BJ (cell line): ENCODE results near the gene ASB8. TPM values are rescaled to one million over a fixed set of nuclear protein-coding genes. Genes with fewer than 3 reads are reported as not detected.

ENCODE experiments used
- CTCF ChIA-PET: fragments of 350-600 bp; formaldehyde crosslinking; extraction: SDS; loops from one replicate; lab custom pipeline; 2021; ENCODE audit warnings: antibody characterized with exemption, inconsistent platforms; lab: Yijun Ruan, JAX
- POLR2A ChIA-PET: fragments of 300-600 bp; sonication (Branson Sonifier 250); formaldehyde crosslinking; extraction: SDS; loops from one replicate; lab custom pipeline; 2021; ENCODE audit warnings: antibody characterized with exemption; lab: Charles Lee
- DNase-seq: peaks from one replicate; pipeline ENCODE4 v3.0.0-alpha.2; 2011; ENCODE audit warnings: low read depth
- H3K27me3 ChIP-seq: 2 replicates; pipeline ENCODE4 v1.6.0; 2011; ENCODE audit warnings: low read length; ENCODE audit not compliant: control insufficient read depth, insufficient read depth
- H3K36me3 ChIP-seq: 2 replicates; pipeline ENCODE4 v1.5.1; 2011; ENCODE audit warnings: low read length; ENCODE audit not compliant: control insufficient read depth, insufficient read depth
- H3K4me3 ChIP-seq: 2 replicates; pipeline ENCODE4 v1.5.1; 2011; ENCODE audit warnings: low read depth, mild to moderate bottlenecking, control low read depth, low read length
- polyA plus RNA-seq: library from polyadenylated mRNA; depleted of rRNA; stranded (reverse); fragments of >200 nt; gene quantifications from 2 replicates; pipeline ENCODE4 v1.2.3, GENCODE V29; 2011; rRNA removed
- small RNA-seq: library from RNA; depleted of rRNA; stranded (forward); fragments of <200 nt; gene quantifications from one replicate; pipeline ENCODE3, GENCODE V24; 2012; ENCODE audit warnings: low replicate concordance, low read depth; ENCODE audit not compliant: insufficient read length
- TF ChIP-seq, protein P1 (sequence below): IDR thresholded peaks from 2 replicates; pipeline ENCODE4 v1.5.1; 2011; ENCODE audit warnings: low read depth, mild to moderate bottlenecking, control low read depth, inconsistent platforms, low read length, moderate library complexity; ENCODE audit not compliant: insufficient read depth

Gene ASB8
- polyA plus RNA-seq, 1 experiment, result 31.1 TPM

DNA sequence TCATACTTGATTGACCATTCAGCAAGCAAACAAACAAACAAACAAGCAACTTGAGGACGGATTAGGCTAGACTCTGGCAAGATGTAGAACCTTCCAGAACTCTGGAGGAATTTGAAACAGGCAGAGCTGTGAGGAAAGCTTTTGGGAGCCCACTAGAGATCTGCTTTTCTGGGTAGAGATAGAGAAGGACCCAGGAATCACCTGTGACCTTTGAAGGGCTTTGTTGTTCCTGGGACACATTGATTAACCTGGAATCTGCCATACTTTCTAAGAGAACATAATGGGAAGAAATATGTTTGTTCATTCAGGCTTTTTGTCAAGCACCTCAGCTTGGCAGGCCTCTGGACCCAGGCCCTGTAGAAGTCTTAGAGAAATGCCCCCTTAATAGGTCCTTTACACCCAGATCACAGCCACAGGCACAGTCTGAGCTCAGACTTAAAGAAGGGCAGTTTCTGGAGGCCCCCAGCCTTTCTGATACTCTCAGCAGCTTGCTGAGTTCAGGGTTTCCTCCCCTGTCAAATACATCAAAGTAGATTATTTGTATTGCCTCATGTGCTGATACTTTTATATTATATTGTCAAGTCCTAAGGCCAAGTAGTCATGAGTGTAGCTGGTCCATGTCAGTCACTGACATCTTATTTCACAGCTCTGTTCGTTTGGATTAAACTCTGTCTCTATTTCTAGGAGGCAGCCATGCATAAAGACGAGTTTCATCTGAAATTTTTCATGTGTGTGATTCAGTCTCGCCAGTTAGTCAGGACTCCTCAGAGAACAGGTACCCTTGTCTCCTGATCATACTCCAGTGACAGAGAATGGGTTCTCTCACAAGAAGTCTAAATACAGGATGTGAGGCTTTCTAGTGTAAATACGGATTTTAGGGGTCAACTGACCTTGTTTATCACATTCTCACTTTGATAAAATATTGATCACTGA lies 50.4 kb downstream of the ASB8 start:
- no peak for DNase-seq
- TF ChIP-seq, protein P1, sequence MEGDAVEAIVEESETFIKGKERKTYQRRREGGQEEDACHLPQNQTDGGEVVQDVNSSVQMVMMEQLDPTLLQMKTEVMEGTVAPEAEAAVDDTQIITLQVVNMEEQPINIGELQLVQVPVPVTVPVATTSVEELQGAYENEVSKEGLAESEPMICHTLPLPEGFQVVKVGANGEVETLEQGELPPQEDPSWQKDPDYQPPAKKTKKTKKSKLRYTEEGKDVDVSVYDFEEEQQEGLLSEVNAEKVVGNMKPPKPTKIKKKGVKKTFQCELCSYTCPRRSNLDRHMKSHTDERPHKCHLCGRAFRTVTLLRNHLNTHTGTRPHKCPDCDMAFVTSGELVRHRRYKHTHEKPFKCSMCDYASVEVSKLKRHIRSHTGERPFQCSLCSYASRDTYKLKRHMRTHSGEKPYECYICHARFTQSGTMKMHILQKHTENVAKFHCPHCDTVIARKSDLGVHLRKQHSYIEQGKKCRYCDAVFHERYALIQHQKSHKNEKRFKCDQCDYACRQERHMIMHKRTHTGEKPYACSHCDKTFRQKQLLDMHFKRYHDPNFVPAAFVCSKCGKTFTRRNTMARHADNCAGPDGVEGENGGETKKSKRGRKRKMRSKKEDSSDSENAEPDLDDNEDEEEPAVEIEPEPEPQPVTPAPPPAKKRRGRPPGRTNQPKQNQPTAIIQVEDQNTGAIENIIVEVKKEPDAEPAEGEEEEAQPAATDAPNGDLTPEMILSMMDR, result no peak
- peak overlapping the region; percentile 88 for H3K4me3 ChIP-seq
- POLR2A ChIA-PET, result no interaction called here
- CTCF ChIA-PET, result interaction anchor here (1.0 to 1.5 kb wide), 4 partner anchors 12 to 92 kb away, joined by 3 to 4 read pairs (median 3); partner anchors contain the start of gene PFKM
- no peaks in the 10 kb centered on the region for H3K36me3 ChIP-seq
- H3K27me3 ChIP-seq, result peaks cover 2% of the 10 kb centered on the region; the same call in 1 of the 2 replicates

DNA sequence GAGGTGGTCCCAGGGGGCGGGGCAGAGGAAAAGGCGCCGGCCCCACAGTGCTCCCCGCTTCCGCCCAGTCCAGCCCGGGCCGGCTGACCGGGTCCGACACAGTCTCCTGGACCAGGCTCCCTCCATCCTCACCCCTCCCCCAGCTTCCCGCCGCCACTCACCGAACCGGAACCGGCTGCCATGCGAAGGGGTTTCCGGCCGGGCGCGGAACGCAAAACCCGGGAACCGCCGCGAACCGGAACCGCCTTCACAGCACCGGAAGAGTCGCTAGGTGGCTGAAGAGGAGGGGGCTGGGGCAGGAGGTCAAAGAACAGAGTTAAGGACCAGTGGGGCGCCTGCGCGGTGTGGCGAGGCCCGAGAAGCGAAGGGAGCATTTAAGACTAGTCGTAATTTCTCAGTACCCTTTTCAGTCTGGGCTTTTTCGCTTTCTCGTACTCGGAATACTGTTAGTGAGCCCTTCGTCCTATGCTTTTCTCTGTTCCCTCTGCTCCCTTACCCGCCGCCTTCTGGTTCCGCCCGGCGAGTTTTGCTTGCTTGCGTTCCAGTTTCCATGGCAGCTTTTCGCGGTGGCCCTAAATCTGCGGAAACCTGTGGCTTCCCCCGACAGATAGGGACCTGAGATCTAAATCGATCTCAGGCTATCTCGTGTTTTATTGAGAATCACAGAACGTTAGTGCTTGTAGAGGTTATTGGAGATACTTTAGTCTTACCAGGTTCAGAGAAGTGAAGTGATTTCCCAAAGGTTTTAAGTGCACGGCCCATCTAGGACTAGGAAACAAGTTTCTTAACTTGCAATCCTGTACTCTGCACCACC lies 51.2 kb downstream of the ASB8 start, which contains the start of gene SENP1:
Gene SENP1, minus strand, starts transcription at position 213 of the 814 bp plus-strand sequence. CDS start 4,607 bp downstream, outside the sequence.
- H3K36me3 ChIP-seq, result no peaks in the 10 kb centered on the region
- TF ChIP-seq, protein P1, result no peak
- ChIA-PET POLR2A (no interaction called here), CTCF (interaction anchor here (0.6 to 2.5 kb wide), 5 partner anchors 11 to 88 kb away, joined by 3 to 7 read pairs (median 3); partner anchors contain the start of gene PFKM)
- H3K27me3 ChIP-seq, result peaks cover 2% of the 10 kb centered on the region; the same call in 1 of the 2 replicates
- DNase-seq, result no peak
- peak within 1 kb of the TSS; percentile 88 for H3K4me3 ChIP-seq

DNA sequence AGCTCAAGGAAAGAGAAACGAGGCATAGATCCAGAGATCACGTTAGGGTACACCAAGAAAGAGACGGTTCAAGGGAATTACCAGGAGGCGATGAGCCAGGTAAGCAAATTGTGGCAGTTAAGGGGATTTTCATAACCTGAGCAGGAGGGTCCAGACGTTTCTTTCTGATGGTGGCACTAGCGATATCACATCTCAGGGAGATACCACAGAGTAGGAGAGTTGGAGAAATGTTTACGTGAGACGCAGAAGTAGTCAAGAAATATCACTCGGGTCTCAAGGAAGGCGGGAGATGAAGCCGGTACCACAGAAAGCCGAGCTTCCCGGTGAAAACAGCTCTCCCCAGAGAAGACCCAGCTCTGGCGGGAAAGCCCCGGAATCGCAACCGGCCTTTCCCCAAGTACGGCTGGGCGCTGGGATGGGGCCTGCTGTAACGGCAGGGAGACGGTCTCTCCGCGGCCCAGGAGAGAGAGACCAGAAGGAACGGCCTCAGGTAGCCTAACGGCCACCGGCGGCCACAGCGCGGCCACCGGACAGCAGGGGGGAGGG lies 51.9 kb downstream of the ASB8 start:
- TF ChIP-seq, protein P1, result no peak
- no peaks in the 10 kb centered on the region for H3K36me3 ChIP-seq
- CTCF ChIA-PET, result interaction anchor here (0.6 to 2.5 kb wide), 3 partner anchors 12 to 62 kb away, joined by 3 to 7 read pairs (median 3); partner anchors contain the start of gene PFKM
- peak overlapping the region; percentile 88 for H3K4me3 ChIP-seq
- no peaks in the 10 kb centered on the region for H3K27me3 ChIP-seq
- POLR2A ChIA-PET, result no interaction called here
- no peak for DNase-seq

DNA sequence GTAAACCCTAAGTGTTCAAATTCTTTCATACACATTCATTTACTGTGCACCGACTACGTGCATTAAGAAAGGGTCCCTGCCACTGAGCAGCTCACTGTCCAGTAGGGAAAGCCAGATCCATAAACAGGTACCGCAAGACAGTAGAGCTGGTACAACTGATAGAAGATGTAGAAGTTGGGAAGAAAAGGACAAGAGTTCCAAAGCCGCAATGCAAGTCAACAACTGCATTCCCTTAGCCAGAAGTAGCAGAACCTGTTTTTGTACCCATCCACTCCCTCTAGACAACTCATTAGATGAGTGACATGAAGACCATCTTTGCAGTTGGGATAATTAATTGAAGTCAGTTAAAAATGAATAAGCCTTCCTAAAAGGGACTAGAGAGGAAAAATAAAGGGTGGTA lies 52.8 kb downstream of the ASB8 start:
- ChIA-PET CTCF (interaction anchor here (2.5 kb wide), 1 partner anchor 15 kb away, joined by 7 read pairs; the partner anchor contains the start of gene PFKM), POLR2A (no interaction called here)
- peak overlapping the region; percentile 88; the same call in 1 of the 2 replicates for H3K4me3 ChIP-seq
- TF ChIP-seq, protein P1, result no peak
- H3K36me3 ChIP-seq, result no peaks in the 10 kb centered on the region
- no peaks in the 10 kb centered on the region for H3K27me3 ChIP-seq
- DNase-seq, result no peak

Small RNAs within 50 kb of the gene (small RNA-seq; reads per million reads assigned to genes)
- gene MIR6505, result 0.63 reads per million

Other genes starting within 250 kb of the ASB8 start
- 188 and 217 TPM in 2 replicates for gene TMEM106C, start 193.9 kb downstream of the ASB8 start, polyA plus RNA-seq
- not detected in 2 replicates for gene COL2A1, start 153.0 kb downstream of the ASB8 start, polyA plus RNA-seq
- 10.3 and 20.0 TPM in 2 replicates for gene SENP1, start 51.4 kb downstream of the ASB8 start, polyA plus RNA-seq
- 43.4 and 45.9 TPM in 2 replicates for gene PFKM, start 38.2 kb downstream of the ASB8 start, polyA plus RNA-seq
- gene CCDC184, start 26.1 kb upstream of the ASB8 start, polyA plus RNA-seq, result 0.38 and 0.45 TPM in 2 replicates
- gene OR10AD1, start 45.8 kb upstream of the ASB8 start, polyA plus RNA-seq, result not detected in 2 replicates
- gene ZNF641, start 193.4 kb upstream of the ASB8 start, polyA plus RNA-seq, result 7.5 and 7.6 TPM in 2 replicates